MM.1S (cell line): Measurements from ENCODE around the gene IFRD1.

ENCODE experiments used
- DNase-seq: peaks from one replicate; pipeline ENCODE4 v3.0.0-alpha.2; 2015
- H2AFZ ChIP-seq: fragments of 300-600 bp; sonication (generic); 2 replicates; pipeline ENCODE4 v1.6.0; 2016; ENCODE audit warnings: antibody characterized with exemption, low read length
- H3F3A ChIP-seq: fragments of 300-600 bp; sonication (generic); 2 replicates; pipeline ENCODE4 v1.6.1; 2016; ENCODE audit warnings: mild to moderate bottlenecking, antibody characterized with exemption, low read length, moderate library complexity, mixed read lengths; ENCODE audit not compliant: insufficient read depth
- H3K27ac ChIP-seq: fragments of 300-600 bp; sonication (generic); 2 replicates; pipeline ENCODE4 v1.5.1; 2016; ENCODE audit warnings: mild to moderate bottlenecking, low read length
- H3K27me3 ChIP-seq: fragments of 300-600 bp; sonication (generic); replicated peaks from 2 replicates; pipeline ENCODE4 v1.6.0; 2016; ENCODE audit warnings: low read length; ENCODE audit not compliant: insufficient read depth
- H3K36me3 ChIP-seq: fragments of 300-600 bp; sonication (generic); replicated peaks from 2 replicates; pipeline ENCODE4 v1.6.1; 2016; ENCODE audit warnings: mild to moderate bottlenecking, low read length, mixed read lengths; ENCODE audit not compliant: insufficient read depth
- H3K4me1 ChIP-seq: fragments of 300-600 bp; sonication (generic); 2 replicates; pipeline ENCODE4 v1.6.1; 2016; ENCODE audit warnings: low read length, mixed read lengths
- H3K4me2 ChIP-seq: fragments of 300-600 bp; sonication (generic); 2 replicates; pipeline ENCODE4 v1.6.0; 2016; ENCODE audit warnings: low read depth, low read length
- H3K4me3 ChIP-seq: fragments of 300-600 bp; sonication (generic); 2 replicates; pipeline ENCODE4 v1.5.1; 2016; ENCODE audit warnings: low read length, mixed read lengths
- H3K79me2 ChIP-seq: fragments of 300-600 bp; sonication (generic); 2 replicates; pipeline ENCODE4 v1.6.1; 2016; ENCODE audit warnings: mixed run types, low read length, mixed read lengths
- H3K9ac ChIP-seq: fragments of 300-600 bp; sonication (generic); 2 replicates; pipeline ENCODE4 v1.6.1; 2016; ENCODE audit warnings: low read length, mixed read lengths
- H3K9me2 ChIP-seq: fragments of 300-600 bp; sonication (generic); replicated peaks from 2 replicates; pipeline ENCODE4 v1.6.1; 2016; ENCODE audit warnings: mild to moderate bottlenecking, low read length, mixed read lengths; ENCODE audit not compliant: insufficient read depth
- H3K9me3 ChIP-seq: fragments of 300-600 bp; sonication (generic); replicated peaks from 2 replicates; pipeline ENCODE4 v1.6.1; 2016; ENCODE audit warnings: mild to moderate bottlenecking, low read length, mixed read lengths; ENCODE audit not compliant: insufficient read depth
- H4K20me1 ChIP-seq: fragments of 300-600 bp; sonication (generic); 2 replicates; pipeline ENCODE4 v1.6.1; 2016; ENCODE audit warnings: mild to moderate bottlenecking, low read length, moderate library complexity, mixed read lengths; ENCODE audit not compliant: insufficient read depth
- CTCF ChIP-seq: fragments of 300-600 bp; sonication (generic); IDR thresholded peaks from 2 replicates; pipeline ENCODE4 v1.5.1; 2016; ENCODE audit warnings: antibody characterized with exemption, low read length, mixed read lengths
- EZH2 ChIP-seq: fragments of 300-600 bp; sonication (generic); optimal IDR thresholded peaks from 2 replicates; pipeline ENCODE3; 2017; ENCODE audit warnings: low read depth, mild to moderate bottlenecking, antibody characterized with exemption, low read length, mixed read lengths
- EZH2phosphoT487 ChIP-seq: fragments of 300-600 bp; sonication (generic); IDR thresholded peaks from 2 replicates; pipeline ENCODE4 v1.6.1; 2018; ENCODE audit warnings: antibody characterized with exemption, low read length

IFRD1 gene

DNA sequence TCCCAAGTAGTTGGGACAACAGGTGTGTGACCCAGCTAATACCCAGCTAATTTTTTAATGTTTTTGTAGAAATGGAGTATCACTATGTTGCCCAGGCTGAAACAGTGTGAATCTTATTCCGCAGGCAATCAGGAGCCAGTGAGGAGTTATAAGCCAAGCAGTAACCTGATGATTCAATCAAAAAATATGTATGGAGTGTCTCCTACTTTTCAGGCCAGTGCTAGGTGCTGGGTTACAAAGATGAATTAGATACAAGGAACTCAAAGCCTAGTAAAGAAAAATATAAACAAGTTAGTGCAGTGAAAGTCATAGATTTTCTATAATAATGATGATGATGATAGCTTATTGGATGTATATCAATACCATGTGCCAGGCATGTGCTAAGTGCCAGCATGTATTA lies 13.2 kb upstream of the IFRD1 start:
- Histone ChIP-seq H3K4me2 (no peak overlapping the region), H4K20me1 (no peaks in the 10 kb centered on the region), H2AFZ (no peak overlapping the region), H3K9ac (no peak overlapping the region), H3K27me3 (no peaks in the 10 kb centered on the region), H3K4me3 (no peak overlapping the region), H3K4me1 (peaks cover 12% of the 10 kb centered on the region), H3K9me2 (no peaks in the 10 kb centered on the region), H3F3A (peaks cover 3% of the 10 kb centered on the region; the same call in 1 of the 2 replicates), H3K27ac (no peak overlapping the region), H3K36me3 (no peaks in the 10 kb centered on the region), H3K79me2 (no peaks in the 10 kb centered on the region), H3K9me3 (no peaks in the 10 kb centered on the region)
- no peak for TF ChIP-seq EZH2
- TF ChIP-seq EZH2phosphoT487 = no peak
- no peak for TF ChIP-seq CTCF
- no peak for DNase-seq

DNA sequence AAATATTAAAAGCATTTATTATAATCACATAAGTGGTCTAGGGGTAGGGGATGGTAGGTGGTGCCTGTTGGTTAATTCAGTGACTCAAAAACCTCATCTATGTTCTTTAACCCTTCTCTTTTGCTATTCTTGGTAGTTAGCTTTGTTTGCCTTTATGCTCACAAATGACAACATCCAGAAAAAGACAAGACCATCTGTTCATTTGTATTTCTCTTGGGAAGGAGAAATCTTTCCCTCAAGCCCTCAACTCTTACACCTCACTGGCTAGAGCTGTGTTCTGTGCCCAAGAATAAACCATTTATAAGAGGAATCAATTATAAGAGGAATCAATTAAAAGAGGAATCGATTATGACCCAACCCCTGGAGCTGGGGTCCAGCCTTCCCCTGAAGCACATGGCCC lies 10.8 kb upstream of the IFRD1 start:
- Histone ChIP-seq H3K36me3 (no peaks in the 10 kb centered on the region), H4K20me1 (no peaks in the 10 kb centered on the region), H3K4me2 (no peak overlapping the region), H3K9me3 (no peaks in the 10 kb centered on the region), H3K79me2 (no peaks in the 10 kb centered on the region), H3K27me3 (no peaks in the 10 kb centered on the region), H3K4me1 (no peaks in the 10 kb centered on the region), H3K9me2 (no peaks in the 10 kb centered on the region), H3F3A (no peaks in the 10 kb centered on the region), H3K9ac (no peak overlapping the region), H3K4me3 (no peak overlapping the region), H2AFZ (no peak overlapping the region), H3K27ac (no peak overlapping the region)
- TF ChIP-seq EZH2 (no peak), CTCF (no peak), EZH2phosphoT487 (no peak)
- no peak for DNase-seq

GRCh38 chr7:112442210-112442609 lies 8.1 kb upstream of the IFRD1 start:
- no peaks in the 10 kb centered on the region for H3K4me1 ChIP-seq
- H3K27ac ChIP-seq = no peak overlapping the region
- H3K4me3 ChIP-seq = no peak overlapping the region
- no peaks in the 10 kb centered on the region for H3K27me3 ChIP-seq
- no peak overlapping the region for H3K9ac ChIP-seq
- no peaks in the 10 kb centered on the region for H3K9me3 ChIP-seq
- H3F3A ChIP-seq = no peaks in the 10 kb centered on the region
- DNase-seq = no peak
- H3K79me2 ChIP-seq = no peaks in the 10 kb centered on the region
- H3K9me2 ChIP-seq = no peaks in the 10 kb centered on the region
- no peak overlapping the region for H3K4me2 ChIP-seq
- no peak overlapping the region for H2AFZ ChIP-seq
- no peaks in the 10 kb centered on the region for H4K20me1 ChIP-seq
- H3K36me3 ChIP-seq = no peaks in the 10 kb centered on the region
- TF ChIP-seq CTCF = no peak
- TF ChIP-seq EZH2phosphoT487 = no peak
- no peak for TF ChIP-seq EZH2
